HepG2 (cell line): ENCODE results near the gene STH. TPM values are rescaled to one million over a fixed set of nuclear protein-coding genes. Genes with fewer than 3 reads are reported as not detected.

Experiments
- DR1 ChIP-seq: sonication (generic); formaldehyde crosslinking; IDR thresholded peaks from 2 replicates; pipeline ENCODE4 v1.8.0; 2021; ENCODE audit warnings: mild to moderate bottlenecking, missing genetic modification reagents, inconsistent platforms
- GATA4 ChIP-seq: sonication (generic); IDR thresholded peaks from 2 replicates; pipeline ENCODE4 v1.6.1; 2016; ENCODE audit warnings: antibody characterized with exemption, low read depth, borderline replicate concordance
- GATAD2A ChIP-seq: IDR thresholded peaks from 2 replicates; pipeline ENCODE4 v1.6.1; 2016
- HMG20B ChIP-seq: conservative IDR thresholded peaks from 2 replicates; pipeline ENCODE4 v1.6.1; 2016; ENCODE audit warnings: missing genetic modification reagents, missing compliant biosample characterization
- HNRNPUL1 ChIP-seq: fragments of 200-400 bp; formaldehyde crosslinking; IDR thresholded peaks from 2 replicates; pipeline ENCODE4 v1.6.1; 2017; ENCODE audit warnings: low read depth, mild to moderate bottlenecking, low read length, moderate library complexity
- PLRG1 ChIP-seq: fragments of 450-650 bp; conservative IDR thresholded peaks from 2 replicates; pipeline ENCODE4 v1.6.1; 2016
- RORA ChIP-seq: sonication (generic); formaldehyde crosslinking; IDR thresholded peaks from 2 replicates; pipeline ENCODE4 v1.5.0; 2020; ENCODE audit warnings: mild to moderate bottlenecking, missing genetic modification reagents, moderate library complexity
- SMAD1 ChIP-seq: sonication (generic); formaldehyde crosslinking; IDR thresholded peaks from 2 replicates; pipeline ENCODE4 v1.4.0; 2020; ENCODE audit warnings: missing genetic modification reagents, low read depth, mild to moderate bottlenecking, borderline replicate concordance
- TARDBP ChIP-seq: sonication (generic); formaldehyde crosslinking; IDR thresholded peaks from 2 replicates; pipeline ENCODE4 v1.8.0; 2022; ENCODE audit warnings: mild to moderate bottlenecking, missing genetic modification reagents
- TOE1 ChIP-seq: sonication (generic); formaldehyde crosslinking; IDR thresholded peaks from 2 replicates; pipeline ENCODE4 v1.4.0; 2020; ENCODE audit warnings: mild to moderate bottlenecking, missing genetic modification reagents
- ZBTB42 ChIP-seq: sonication (generic); formaldehyde crosslinking; IDR thresholded peaks from 2 replicates; pipeline ENCODE4 v1.5.0; 2020; ENCODE audit warnings: mild to moderate bottlenecking, missing genetic modification reagents
- ZNF225 ChIP-seq: sonication (generic); formaldehyde crosslinking; IDR thresholded peaks from 2 replicates; pipeline ENCODE4 v1.4.0; 2020; ENCODE audit warnings: mild to moderate bottlenecking, missing genetic modification reagents
- ZNF274 ChIP-seq: sonication (generic); formaldehyde crosslinking; IDR thresholded peaks from 2 replicates; pipeline ENCODE4 v1.5.1; 2020; ENCODE audit warnings: mild to moderate bottlenecking, missing genetic modification reagents
- ZNF441 ChIP-seq: sonication (generic); formaldehyde crosslinking; IDR thresholded peaks from 2 replicates; pipeline ENCODE4 v1.7.0; 2021; ENCODE audit warnings: missing genetic modification reagents, borderline replicate concordance
- ZNF619 ChIP-seq: sonication (generic); formaldehyde crosslinking; IDR thresholded peaks from 2 replicates; pipeline ENCODE4 v1.4.0; 2020; ENCODE audit warnings: mild to moderate bottlenecking, missing genetic modification reagents
- ZNF652 ChIP-seq: IDR thresholded peaks from 2 replicates; pipeline ENCODE4 v1.6.1; 2016; ENCODE audit warnings: low read depth, borderline replicate concordance
- polyA plus RNA-seq, 8 experiments: library from polyadenylated mRNA; depleted of rRNA in 3 of 8; stranded (reverse) in 7 of 8; unstranded in 1 of 8; fragments of >200 nt; fragmentation: Illumina TruSeq in 4 of 8; extraction: Trizol in 4 of 8; gene quantifications; 2 replicates each; pipeline versions ENCODE4 v1.2.1 to v1.2.3, GENCODE V29; 2011 to 2016; ENCODE audit warnings: low read depth in 4 of 8, missing spikeins in 1 of 8, mixed read lengths in 1 of 8; ENCODE audit not compliant: insufficient read depth in 1 of 8
- total RNA-seq, 5 experiments: library from RNA; depleted of rRNA; stranded (reverse); fragments of >200 nt; fragmentation: Illumina TruSeq; extraction: Trizol; gene quantifications; 2 replicates each; pipeline ENCODE4 v1.2.3, GENCODE V29; 2016; ENCODE audit warnings: low read depth in 1 of 5
- TF ChIP-seq, protein P1 (sequence below): IDR thresholded peaks from 2 replicates; pipeline ENCODE4 v1.6.1; 2016; ENCODE audit warnings: low read depth, control low read depth
- TF ChIP-seq, protein P2 (sequence below): sonication (generic); formaldehyde crosslinking; IDR thresholded peaks from 2 replicates; pipeline ENCODE4 v1.8.1; 2023; ENCODE audit warnings: mild to moderate bottlenecking, inconsistent platforms, moderate library complexity, missing genetic modification reagents, borderline replicate concordance
- TF ChIP-seq, protein P3 (sequence below): sonication (generic); formaldehyde crosslinking; IDR thresholded peaks from 2 replicates; pipeline ENCODE4 v1.4.0; 2020; ENCODE audit warnings: missing genetic modification reagents
- TF ChIP-seq, protein P4 (sequence below): sonication (generic); formaldehyde crosslinking; IDR thresholded peaks from 2 replicates; pipeline ENCODE4 v1.4.0; 2020; ENCODE audit warnings: mild to moderate bottlenecking, missing genetic modification reagents, borderline replicate concordance

STH gene
- total and polyA plus RNA-seq, 2 of the 13 experiments (the other 11 are each of a cell fraction or from before 2014, with no cell fraction given) = not detected

DNA sequence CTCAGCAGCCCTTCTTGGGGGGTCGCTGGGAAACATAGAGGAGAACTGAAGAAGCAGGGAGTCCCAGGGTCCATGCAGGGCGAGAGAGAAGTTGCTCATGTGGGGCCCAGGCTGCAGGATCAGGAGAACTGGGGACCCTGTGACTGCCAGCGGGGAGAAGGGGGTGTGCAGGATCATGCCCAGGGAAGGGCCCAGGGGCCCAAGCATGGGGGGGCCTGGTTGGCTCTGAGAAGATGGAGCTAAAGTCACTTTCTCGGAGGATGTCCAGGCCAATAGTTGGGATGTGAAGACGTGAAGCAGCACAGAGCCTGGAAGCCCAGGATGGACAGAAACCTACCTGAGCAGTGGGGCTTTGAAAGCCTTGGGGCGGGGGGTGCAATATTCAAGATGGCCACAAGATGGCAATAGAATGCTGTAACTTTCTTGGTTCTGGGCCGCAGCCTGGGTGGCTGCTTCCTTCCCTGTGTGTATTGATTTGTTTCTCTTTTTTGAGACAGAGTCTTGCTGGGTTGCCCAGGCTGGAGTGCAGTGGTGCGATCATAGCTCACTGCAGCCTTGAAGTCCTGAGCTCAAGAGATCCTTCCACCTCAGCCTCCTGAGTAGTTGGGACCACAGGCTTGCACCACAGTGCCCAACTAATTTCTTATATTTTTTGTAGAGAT lies 3.4 kb downstream of the STH start (continued):
- TF ChIP-seq, protein P1, sequence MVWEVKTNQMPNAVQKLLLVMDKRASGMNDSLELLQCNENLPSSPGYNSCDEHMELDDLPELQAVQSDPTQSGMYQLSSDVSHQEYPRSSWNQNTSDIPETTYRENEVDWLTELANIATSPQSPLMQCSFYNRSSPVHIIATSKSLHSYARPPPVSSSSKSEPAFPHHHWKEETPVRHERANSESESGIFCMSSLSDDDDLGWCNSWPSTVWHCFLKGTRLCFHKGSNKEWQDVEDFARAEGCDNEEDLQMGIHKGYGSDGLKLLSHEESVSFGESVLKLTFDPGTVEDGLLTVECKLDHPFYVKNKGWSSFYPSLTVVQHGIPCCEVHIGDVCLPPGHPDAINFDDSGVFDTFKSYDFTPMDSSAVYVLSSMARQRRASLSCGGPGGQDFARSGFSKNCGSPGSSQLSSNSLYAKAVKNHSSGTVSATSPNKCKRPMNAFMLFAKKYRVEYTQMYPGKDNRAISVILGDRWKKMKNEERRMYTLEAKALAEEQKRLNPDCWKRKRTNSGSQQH (CRISPR knock-in tag) = no peak; the same call in 1 of the 2 replicates
- TF ChIP-seq HMG20B (CRISPR knock-in tag) (no peak), HNRNPUL1 (no peak), ZNF441 (0 out of 2 replicates have a peak, but pooled peaks have one; percentile 49), ZNF652 (no peak; the same call in 1 of the 2 replicates), TARDBP (CRISPR knock-in tag) (peak; percentile 74), PLRG1 (no peak), RORA (CRISPR knock-in tag) (0 out of 2 replicates have a peak, but pooled peaks have one; percentile 60), DR1 (CRISPR knock-in tag) (no peak), TOE1 (CRISPR knock-in tag) (0 out of 2 replicates have a peak, but pooled peaks have one; percentile 60), ZNF274 (CRISPR knock-in tag) (0 out of 2 replicates have a peak, but pooled peaks have one; percentile 6), ZNF225 (CRISPR knock-in tag) (no peak), SMAD1 (CRISPR knock-in tag) (no peak), GATAD2A (peak; percentile 70), GATA4 (no peak), ZNF619 (no peak), ZBTB42 (CRISPR knock-in tag) (no peak)
- TF ChIP-seq, protein P2, sequence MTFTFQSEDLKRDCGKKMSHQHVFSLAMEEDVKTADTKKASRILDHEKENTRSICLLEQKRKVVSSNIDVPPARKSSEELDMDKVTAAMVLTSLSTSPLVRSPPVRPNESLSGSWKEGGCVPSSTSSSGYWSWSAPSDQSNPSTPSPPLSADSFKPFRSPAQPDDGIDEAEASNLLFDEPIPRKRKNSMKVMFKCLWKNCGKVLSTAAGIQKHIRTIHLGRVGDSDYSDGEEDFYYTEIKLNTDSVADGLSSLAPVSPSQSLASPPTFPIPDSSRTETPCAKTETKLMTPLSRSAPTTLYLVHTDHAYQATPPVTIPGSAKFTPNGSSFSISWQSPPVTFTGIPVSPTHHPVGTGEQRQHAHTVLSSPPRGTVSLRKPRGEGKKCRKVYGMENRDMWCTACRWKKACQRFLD (CRISPR knock-in tag) = no peak
- TF ChIP-seq, protein P3, sequence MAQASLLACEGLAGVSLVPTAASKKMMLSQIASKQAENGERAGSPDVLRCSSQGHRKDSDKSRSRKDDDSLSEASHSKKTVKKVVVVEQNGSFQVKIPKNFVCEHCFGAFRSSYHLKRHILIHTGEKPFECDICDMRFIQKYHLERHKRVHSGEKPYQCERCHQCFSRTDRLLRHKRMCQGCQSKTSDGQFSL (CRISPR knock-in tag) = peak; percentile 65; the same call in 1 of the 2 replicates
- TF ChIP-seq, protein P4, sequence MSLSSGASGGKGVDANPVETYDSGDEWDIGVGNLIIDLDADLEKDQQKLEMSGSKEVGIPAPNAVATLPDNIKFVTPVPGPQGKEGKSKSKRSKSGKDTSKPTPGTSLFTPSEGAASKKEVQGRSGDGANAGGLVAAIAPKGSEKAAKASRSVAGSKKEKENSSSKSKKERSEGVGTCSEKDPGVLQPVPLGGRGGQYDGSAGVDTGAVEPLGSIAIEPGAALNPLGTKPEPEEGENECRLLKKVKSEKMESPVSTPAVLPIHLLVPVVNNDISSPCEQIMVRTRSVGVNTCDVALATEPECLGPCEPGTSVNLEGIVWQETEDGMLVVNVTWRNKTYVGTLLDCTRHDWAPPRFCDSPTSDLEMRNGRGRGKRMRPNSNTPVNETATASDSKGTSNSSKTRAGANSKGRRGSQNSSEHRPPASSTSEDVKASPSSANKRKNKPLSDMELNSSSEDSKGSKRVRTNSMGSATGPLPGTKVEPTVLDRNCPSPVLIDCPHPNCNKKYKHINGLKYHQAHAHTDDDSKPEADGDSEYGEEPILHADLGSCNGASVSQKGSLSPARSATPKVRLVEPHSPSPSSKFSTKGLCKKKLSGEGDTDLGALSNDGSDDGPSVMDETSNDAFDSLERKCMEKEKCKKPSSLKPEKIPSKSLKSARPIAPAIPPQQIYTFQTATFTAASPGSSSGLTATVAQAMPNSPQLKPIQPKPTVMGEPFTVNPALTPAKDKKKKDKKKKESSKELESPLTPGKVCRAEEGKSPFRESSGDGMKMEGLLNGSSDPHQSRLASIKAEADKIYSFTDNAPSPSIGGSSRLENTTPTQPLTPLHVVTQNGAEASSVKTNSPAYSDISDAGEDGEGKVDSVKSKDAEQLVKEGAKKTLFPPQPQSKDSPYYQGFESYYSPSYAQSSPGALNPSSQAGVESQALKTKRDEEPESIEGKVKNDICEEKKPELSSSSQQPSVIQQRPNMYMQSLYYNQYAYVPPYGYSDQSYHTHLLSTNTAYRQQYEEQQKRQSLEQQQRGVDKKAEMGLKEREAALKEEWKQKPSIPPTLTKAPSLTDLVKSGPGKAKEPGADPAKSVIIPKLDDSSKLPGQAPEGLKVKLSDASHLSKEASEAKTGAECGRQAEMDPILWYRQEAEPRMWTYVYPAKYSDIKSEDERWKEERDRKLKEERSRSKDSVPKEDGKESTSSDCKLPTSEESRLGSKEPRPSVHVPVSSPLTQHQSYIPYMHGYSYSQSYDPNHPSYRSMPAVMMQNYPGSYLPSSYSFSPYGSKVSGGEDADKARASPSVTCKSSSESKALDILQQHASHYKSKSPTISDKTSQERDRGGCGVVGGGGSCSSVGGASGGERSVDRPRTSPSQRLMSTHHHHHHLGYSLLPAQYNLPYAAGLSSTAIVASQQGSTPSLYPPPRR (CRISPR knock-in tag) = no peak
